Measurements from ENCODE around the gene LCN2. TPM values are rescaled to one million over a fixed set of nuclear protein-coding genes. Genes with fewer than 3 reads are reported as not detected.

LCN2 gene
- total and polyA plus RNA-seq, 9 of the 15 experiments (the other 6 are each of a cell fraction or from before 2014, with no cell fraction given): 0.10 to 1.2 (median 0.44) TPM; not detected in 1

- TF ChIP-seq PBX2 (CRISPR knock-in tag; IDR thresholded peaks at IDR 0.05; ENCODE audit: low read depth) (no peak), PBX2 (tag; conservative IDR thresholded peaks at IDR 0.05; ENCODE audit: low read depth) (no peak)
Observed at GRCh38 chr9:128193469-128194096, 44.3 kb downstream of the LCN2 start (continued).

- no peak for ATAC-seq
- in situ Hi-C loops (cut with MboI) (no loop called here), intact Hi-C loops (cut with micrococcal nuclease) (loop anchor here (2.0 kb wide), 1 partner anchor 75 kb away; the partner anchor contains the start of genes GOLGA2 and SWI5)
- H3K4me2 ChIP-seq (ENCODE audit: insufficient read depth, low read length): no peak overlapping the region
- no peaks in the 10 kb centered on the region for H3K79me2 ChIP-seq (ENCODE audit: control insufficient read depth, insufficient read depth, low read length)
- peaks cover 3% of the 10 kb centered on the region for H3K9me1 ChIP-seq (ENCODE audit: control insufficient read depth, insufficient read depth, low read length)
- BruUV-seq (replicated peaks): no TSS peak
- CTCF ChIA-PET (ENCODE audit: low intra/inter-chr PET ratio): no interaction called here
- no peaks in the 10 kb centered on the region for H3K36me3 ChIP-seq (ENCODE audit: control insufficient read depth, insufficient read depth, low read length)
- H4K20me1 ChIP-seq (replicated peaks; ENCODE audit: control insufficient read depth, insufficient read depth, low read length): no peaks in the 10 kb centered on the region; the same call in none of the 2 replicates
- H3K4me1 ChIP-seq (replicated peaks in 1 of 2; ENCODE audit: control insufficient read depth in 2 of 2, insufficient read depth in 2 of 2, low read length in 2 of 2): peaks cover 19 to 33% of the 10 kb centered on the region in 2 experiments
- POLR2A ChIA-PET: interaction anchor here (0.7 to 1.3 kb wide), 2 partner anchors 8 to 56 kb away, joined by 3 to 4 read pairs; no protein-coding TSS in a partner anchor
- no peaks in the 10 kb centered on the region for H3K9me3 ChIP-seq (replicated peaks; ENCODE audit: control insufficient read depth, insufficient read depth, low read depth, low read length)
- peak overlapping the region; percentile 1; the same call in 1 of the 3 replicates for H3K27ac ChIP-seq (ENCODE audit: extremely low read depth, low read depth, low read length)
- peak; percentile 65 for FAIRE-seq
- H2AFZ ChIP-seq (ENCODE audit: low read depth, low read length): peak overlapping the region; percentile 79
- DNase-seq (ENCODE audit: extremely low read depth in 1 of 4, low spot score in 3 of 4): peak in 1 of 4 experiments; percentile 60
- H3K4me3 ChIP-seq: no peak overlapping the region
- no peak overlapping the region; a peak in 1 of 4 replicates for H3K9ac ChIP-seq (ENCODE audit: insufficient read depth in 1 of 2, low read depth in 2 of 2, low read length in 2 of 2)
- 62% methylated on average over 13 of the region's 13 CpGs for WGBS (ENCODE audit: insufficient coverage, low coverage, missing lambda C conversion rate)
- no peaks in the 10 kb centered on the region for H3K27me3 ChIP-seq (ENCODE audit: control insufficient read depth in 2 of 2, insufficient read depth in 2 of 2, low read length in 2 of 2)
- TF ChIP-seq YBX1 (IDR thresholded peaks at IDR 0.05): no peak
- no peak for TF ChIP-seq CEBPG (CRISPR knock-in tag; IDR thresholded peaks at IDR 0.05)
- no peak for TF ChIP-seq CEBPG (tag; conservative IDR thresholded peaks at IDR 0.05 in 1 of 2, IDR thresholded peaks at IDR 0.05 in 1 of 2)
- TF ChIP-seq, protein P1, sequence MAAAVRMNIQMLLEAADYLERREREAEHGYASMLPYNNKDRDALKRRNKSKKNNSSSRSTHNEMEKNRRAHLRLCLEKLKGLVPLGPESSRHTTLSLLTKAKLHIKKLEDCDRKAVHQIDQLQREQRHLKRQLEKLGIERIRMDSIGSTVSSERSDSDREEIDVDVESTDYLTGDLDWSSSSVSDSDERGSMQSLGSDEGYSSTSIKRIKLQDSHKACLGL (CRISPR knock-in tag; IDR thresholded peaks at IDR 0.05; ENCODE audit: borderline replicate concordance, poor library complexity, severe bottlenecking): peak; percentile 6
- TF ChIP-seq, protein P2, sequence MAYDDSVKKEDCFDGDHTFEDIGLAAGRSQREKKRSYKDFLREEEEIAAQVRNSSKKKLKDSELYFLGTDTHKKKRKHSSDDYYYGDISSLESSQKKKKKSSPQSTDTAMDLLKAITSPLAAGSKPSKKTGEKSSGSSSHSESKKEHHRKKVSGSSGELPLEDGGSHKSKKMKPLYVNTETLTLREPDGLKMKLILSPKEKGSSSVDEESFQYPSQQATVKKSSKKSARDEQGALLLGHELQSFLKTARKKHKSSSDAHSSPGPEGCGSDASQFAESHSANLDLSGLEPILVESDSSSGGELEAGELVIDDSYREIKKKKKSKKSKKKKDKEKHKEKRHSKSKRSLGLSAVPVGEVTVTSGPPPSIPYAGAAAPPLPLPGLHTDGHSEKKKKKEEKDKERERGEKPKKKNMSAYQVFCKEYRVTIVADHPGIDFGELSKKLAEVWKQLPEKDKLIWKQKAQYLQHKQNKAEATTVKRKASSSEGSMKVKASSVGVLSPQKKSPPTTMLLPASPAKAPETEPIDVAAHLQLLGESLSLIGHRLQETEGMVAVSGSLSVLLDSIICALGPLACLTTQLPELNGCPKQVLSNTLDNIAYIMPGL (CRISPR knock-in tag; IDR thresholded peaks at IDR 0.05): peak; percentile 48; the same call in 1 of the 2 replicates
- TF ChIP-seq CBX3 (IDR thresholded peaks at IDR 0.05; ENCODE audit: borderline replicate concordance in 1 of 2, low read length in 2 of 2): peak in 1 of 2 experiments; percentile 79; a peak in 1 of 3 replicates
- no peak for TF ChIP-seq ID3 (CRISPR knock-in tag; IDR thresholded peaks at IDR 0.05)
- no peak for TF ChIP-seq ID3 (tag; IDR thresholded peaks at IDR 0.05)
- TF ChIP-seq, protein P3, sequence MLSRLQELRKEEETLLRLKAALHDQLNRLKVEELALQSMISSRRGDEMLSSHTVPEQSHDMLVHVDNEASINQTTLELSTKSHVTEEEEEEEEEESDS (CRISPR knock-in tag; IDR thresholded peaks at IDR 0.05): no peak
Observed at GRCh38 chr9:128201441-128202369, 52.5 kb downstream of the LCN2 start.
